HG03196 (cell line): ENCODE results near the gene EIF2A.
"Not testable (repeated sequence)": the region's sequence is repeated elsewhere in the genome, so short reads cannot be mapped to it uniquely, and the experiment has no call there.

ENCODE experiments used
- ATAC-seq: cut with Tn5 transposase; IDR thresholded peaks from one replicate; pipeline ENCODE4 v1.9.1; 2021; ENCODE audit not compliant: unreplicated experiment

Gene EIF2A

GRCh38 chr3:150600647-150601530 is 54.3 kb downstream of the EIF2A start:
- ATAC-seq, result not testable (repeated sequence)

GRCh38 chr3:150602426-150603152 is 56.0 kb downstream of the EIF2A start:
- peak; percentile 8 for ATAC-seq

- peak; percentile 56 for ATAC-seq
These were observed 56.8 kb downstream of the EIF2A start, which contains the start of gene SELENOT for GRCh38 chr3:150603153-150603979. Gene SELENOT (plus strand): TSS chr3:150603321. CDS start chr3:150603363, 42 bp downstream.

GRCh38 chr3:150603980-150604319 is 57.4 kb downstream of the EIF2A start:
- ATAC-seq, result peak; percentile 0

GRCh38 chr3:150605998-150606641 is 59.5 kb downstream of the EIF2A start:
- no peak for ATAC-seq

- no peak for ATAC-seq
These were observed 60.9 kb downstream of the EIF2A start for GRCh38 chr3:150607267-150608065.

- no peak for ATAC-seq
These were observed 63.4 kb downstream of the EIF2A start for GRCh38 chr3:150609988-150610387.

GRCh38 chr3:150610785-150611184 is 64.2 kb downstream of the EIF2A start:
- ATAC-seq, result no peak

GRCh38 chr3:150611666-150612065 is 65.1 kb downstream of the EIF2A start:
- ATAC-seq, result no peak

- ATAC-seq, result no peak
These were observed 65.9 kb downstream of the EIF2A start for GRCh38 chr3:150612494-150612893.

- no peak for ATAC-seq
These were observed 66.4 kb downstream of the EIF2A start for GRCh38 chr3:150613034-150613433.

- no peak for ATAC-seq
These were observed 67.3 kb downstream of the EIF2A start for GRCh38 chr3:150613709-150614480.

GRCh38 chr3:150620002-150620689 is 73.6 kb downstream of the EIF2A start:
- no peak for ATAC-seq

- not testable (repeated sequence) for ATAC-seq
These were observed 76.4 kb downstream of the EIF2A start for GRCh38 chr3:150622955-150623354.

GRCh38 chr3:150623945-150624344 is 77.4 kb downstream of the EIF2A start:
- no peak for ATAC-seq

- ATAC-seq, result no peak
These were observed 79.8 kb downstream of the EIF2A start for GRCh38 chr3:150626148-150626930.

GRCh38 chr3:150627557-150627956 is 81.0 kb downstream of the EIF2A start:
- no peak for ATAC-seq
